Neural cell (in vitro differentiated cells): Measurements from ENCODE around the gene FKBP3. TPM values are rescaled to one million over a fixed set of nuclear protein-coding genes. Genes with fewer than 3 reads are reported as not detected.

Experiments
- H2AFZ ChIP-seq: fragments of 200-600, 300-800 bp; sonication (generic), shearing (Covaris generic); 2 replicates; pipeline ENCODE4 v1.6.0; 2014; ENCODE audit warnings: low read depth, mild to moderate bottlenecking, antibody characterized with exemption, low read length, moderate library complexity
- H3F3A ChIP-seq: fragments of 200-600 bp; shearing (Covaris generic); 2 replicates; pipeline ENCODE4 v1.6.1; 2016; ENCODE audit warnings: mild to moderate bottlenecking, moderate library complexity, mixed read lengths, antibody characterized with exemption, low read length; ENCODE audit not compliant: insufficient read depth, poor library complexity, severe bottlenecking
- H3K27ac ChIP-seq: fragments of 200-600, 300-800 bp; sonication (generic), shearing (Covaris generic); 2 replicates; pipeline ENCODE4 v1.5.1; 2014; ENCODE audit warnings: mild to moderate bottlenecking, low read length, moderate library complexity
- H3K27me3 ChIP-seq: fragments of 300-800, 200-600 bp; sonication (generic), shearing (Covaris generic); 2 replicates; pipeline ENCODE4 v1.6.0; 2014; ENCODE audit warnings: mild to moderate bottlenecking, low read depth, low read length, moderate library complexity; ENCODE audit not compliant: insufficient read depth
- H3K36me3 ChIP-seq: fragments of 300-800, 200-600 bp; sonication (generic), shearing (Covaris generic); 2 replicates; pipeline ENCODE4 v1.5.1; 2014; ENCODE audit warnings: mild to moderate bottlenecking, antibody characterized with exemption, low read length, moderate library complexity; ENCODE audit not compliant: insufficient read depth
- H3K4me2 ChIP-seq: fragments of 300-800, 200-600 bp; sonication (generic), shearing (Covaris generic); 2 replicates; pipeline ENCODE4 v1.6.0; 2014; ENCODE audit warnings: mild to moderate bottlenecking, low read length
- H3K4me3 ChIP-seq: fragments of 300-800, 200-600 bp; sonication (generic), shearing (Covaris generic); 2 replicates; pipeline ENCODE4 v1.5.1; 2014; ENCODE audit warnings: mild to moderate bottlenecking, low read length, moderate library complexity
- H3K79me2 ChIP-seq: fragments of 200-600 bp; shearing (Covaris generic); replicated peaks from 2 replicates; pipeline ENCODE4 v1.6.0; 2014; ENCODE audit warnings: mild to moderate bottlenecking, low read length, moderate library complexity; ENCODE audit not compliant: insufficient read depth
- H3K9ac ChIP-seq: fragments of 300-800, 200-600 bp; sonication (generic), shearing (Covaris generic); 2 replicates; pipeline ENCODE4 v1.6.1; 2016; ENCODE audit warnings: mild to moderate bottlenecking, low read length, mixed read lengths
- H3K9me2 ChIP-seq: fragments of 200-600 bp; shearing (Covaris generic); 2 replicates; pipeline ENCODE4 v1.6.1; 2016; ENCODE audit warnings: mild to moderate bottlenecking, low read length, mixed read lengths; ENCODE audit not compliant: insufficient read depth
- H3K9me3 ChIP-seq: fragments of 200-600, 300-800 bp; sonication (generic), shearing (Covaris generic); 2 replicates; pipeline ENCODE4 v1.6.1; 2016; ENCODE audit warnings: mild to moderate bottlenecking, mixed run types, low read length, moderate library complexity, mixed read lengths
- H4K20me1 ChIP-seq: fragments of 200-600 bp; shearing (Covaris generic); 2 replicates; pipeline ENCODE4 v1.6.1; 2016; ENCODE audit warnings: mild to moderate bottlenecking, mixed run types; ENCODE audit not compliant: insufficient read depth
- CTCF ChIP-seq: fragments of 450-650 bp; IDR thresholded peaks from 2 replicates; pipeline ENCODE4 v1.5.1; 2014; ENCODE audit warnings: antibody characterized with exemption, mild to moderate bottlenecking, moderate library complexity; ENCODE audit not compliant: poor library complexity, severe bottlenecking
- EP300 ChIP-seq: fragments of 450-650 bp; conservative IDR thresholded peaks from 2 replicates; pipeline ENCODE4 v1.6.1; 2014; ENCODE audit warnings: antibody characterized with exemption, mild to moderate bottlenecking, moderate library complexity; ENCODE audit not compliant: poor library complexity, severe bottlenecking
- EZH2 ChIP-seq: fragments of 200-600, 300-800 bp; shearing (Covaris generic), sonication (generic); IDR thresholded peaks from 2 replicates; pipeline ENCODE4 v1.6.1; 2014; ENCODE audit warnings: antibody characterized with exemption, low read length, borderline replicate concordance, mild to moderate bottlenecking; ENCODE audit not compliant: insufficient read depth, poor library complexity, severe bottlenecking
- MXI1 ChIP-seq: fragments of 450-650 bp; conservative IDR thresholded peaks from 2 replicates; pipeline ENCODE4 v1.6.1; 2014; ENCODE audit warnings: antibody characterized with exemption, mild to moderate bottlenecking; ENCODE audit not compliant: poor library complexity, severe bottlenecking
- POLR2AphosphoS5 ChIP-seq: IDR thresholded peaks from 2 replicates; pipeline ENCODE4 v1.6.1; 2012
- RAD21 ChIP-seq: fragments of 450-650 bp; conservative IDR thresholded peaks from 2 replicates; pipeline ENCODE4 v1.6.1; 2014; ENCODE audit warnings: antibody characterized with exemption, mild to moderate bottlenecking, moderate library complexity
- REST ChIP-seq: IDR thresholded peaks from 2 replicates; pipeline ENCODE4 v1.6.1; 2012; ENCODE audit warnings: borderline replicate concordance
- SMC3 ChIP-seq: fragments of 450-650 bp; conservative IDR thresholded peaks from 2 replicates; pipeline ENCODE4 v1.6.1; 2014; ENCODE audit warnings: antibody characterized with exemption, mild to moderate bottlenecking, moderate library complexity; ENCODE audit not compliant: poor library complexity
- TAF1 ChIP-seq: IDR thresholded peaks from 2 replicates; pipeline ENCODE4 v1.6.1; 2012; ENCODE audit warnings: low read depth
- polyA plus RNA-seq: library from polyadenylated mRNA; depleted of rRNA; stranded (reverse); fragments of >200 nt; gene quantifications from 2 replicates; pipeline ENCODE4 v1.2.3, GENCODE V29; 2014

The FKBP3 gene
- polyA plus RNA-seq, 1 donor from 2014 or later: 189 TPM

- Histone ChIP-seq H3K79me2 (peaks cover 53% of the 10 kb centered on the region), H3K36me3 (no peaks in the 10 kb centered on the region), H4K20me1 (no peaks in the 10 kb centered on the region), H3K27me3 (no peaks in the 10 kb centered on the region), H3K9me3 (no peaks in the 10 kb centered on the region), H3K4me2 (peak within 1 kb of the TSS; percentile 90), H3K4me3 (peak within 1 kb of the TSS; percentile 85), H3F3A (peaks cover 10% of the 10 kb centered on the region), H3K9me2 (no peaks in the 10 kb centered on the region), H3K27ac (peak within 1 kb of the TSS; percentile 76), H3K9ac (peak within 1 kb of the TSS; percentile 73), H2AFZ (peak within 1 kb of the TSS; percentile 63)
- TF ChIP-seq MXI1 (peak; percentile 94), CTCF (no peak), EZH2 (no peak), TAF1 (peak; percentile 43), POLR2AphosphoS5 (peak; percentile 78), EP300 (no peak), RAD21 (peak; percentile 34), SMC3 (peak; percentile 35), REST (no peak)
These were observed 1.5 kb upstream of the FKBP3 start, which contains the start of gene FANCM for GRCh38 chr14:45135659-45136395. TSS of gene FANCM (plus strand) at chr14:45135930. CDS start at chr14:45136032, 102 bp downstream.

GRCh38 chr14:45135156-45135555, 875 bp upstream of the FKBP3 start:
- peak overlapping the region; percentile 51 for H2AFZ ChIP-seq
- no peaks in the 10 kb centered on the region for H3K36me3 ChIP-seq

More at GRCh38 chr14:45135156-45135555, 875 bp upstream of the FKBP3 start:
- no peaks in the 10 kb centered on the region for H3K9me3 ChIP-seq
- no peaks in the 10 kb centered on the region for H3K27me3 ChIP-seq
- TF ChIP-seq SMC3 (no peak), CTCF (no peak), MXI1 (no peak), POLR2AphosphoS5 (no peak), EZH2 (no peak), REST (no peak), TAF1 (no peak), RAD21 (no peak), EP300 (no peak)
- H3K27ac ChIP-seq: peak overlapping the region; percentile 76
- H3K9me2 ChIP-seq: no peaks in the 10 kb centered on the region
- H4K20me1 ChIP-seq: no peaks in the 10 kb centered on the region
- peak overlapping the region; percentile 83 for H3K4me2 ChIP-seq
- H3K79me2 ChIP-seq: peaks cover 52% of the 10 kb centered on the region
- peak overlapping the region; percentile 54 for H3K9ac ChIP-seq
- H3K4me3 ChIP-seq: peak overlapping the region; percentile 85
- H3F3A ChIP-seq: peaks cover 10% of the 10 kb centered on the region
